Mucosa of descending colon (tissue), 3 donors: ENCODE measurements around the gene WDFY4. TPM values are rescaled to one million over a fixed set of nuclear protein-coding genes. Genes with fewer than 3 reads are reported as not detected.

Source experiments
- ATAC-seq: fragments of 200-7000 bp; cut with Tn5 transposase; one replicate; pipeline ENCODE4 v1.9.1; 2020; ENCODE audit warnings: mild to moderate bottlenecking, moderate library complexity
- DNase-seq, 3 donors: peaks; one replicate each; pipeline ENCODE4 v3.0.0-alpha.2; 2020
- H3K36me3 ChIP-seq: fragments of 200-600 bp; one replicate; pipeline ENCODE4 v1.8.0; 2021; ENCODE audit warnings: low read depth, mild to moderate bottlenecking
- H3K4me1 ChIP-seq: fragments of 200-600 bp; one replicate; pipeline ENCODE4 v1.8.0; 2021; ENCODE audit warnings: low read depth, mild to moderate bottlenecking
- H3K4me3 ChIP-seq: fragments of 200-600 bp; one replicate; pipeline ENCODE4 v1.8.0; 2021; ENCODE audit warnings: mild to moderate bottlenecking
- H3K9me3 ChIP-seq: fragments of 200-600 bp; one replicate; pipeline ENCODE4 v1.8.0; 2021; ENCODE audit warnings: mild to moderate bottlenecking
- intact Hi-C, 2 donors: fragments of 100-400 bp; cut with DNase I in 1 of 2; cut with micrococcal nuclease in 1 of 2; formaldehyde crosslinking; loops; one replicate each; pipeline versions ENCODE4 v1.11.0 to v1.11.1; 2022; cut with DNase I, micrococcal nuclease
- microRNA-seq: library from miRNA; unstranded; fragments of <30 nt; microRNA quantifications from one replicate; pipeline ENCODE4, GENCODE V29; 2019
- total RNA-seq, 3 donors: library from RNA; stranded (reverse); fragmentation: NEBNext Ultra II Directional in 2 of 3; extraction: Animal tissue kit (Norgen Biotek cat#: 25700) in 2 of 3; gene quantifications; one replicate each; pipeline versions ENCODE4 v1.2.1 to v1.2.4, GENCODE V29; 2021 to 2023
- TF ChIP-seq, protein P1 (sequence below): fragments of 200-600 bp; IDR thresholded peaks from one replicate; pipeline ENCODE4 v1.8.0; 2022; ENCODE audit warnings: antibody characterized with exemption, mild to moderate bottlenecking
- donor health status: DM: no; HTN: no; CAD: no; lungs with moderate emphysema.
- donor health status: DM: no; HTN: no; CAD: no.
- donor health status: DM: no; HTN: yes; CAD: no.

The WDFY4 gene
- total RNA-seq, 3 donors from 2014 or later = 2.1 to 3.3 (median 2.2) TPM

- no peaks in the 10 kb centered on the region for H3K4me1 ChIP-seq
Measured at GRCh38 chr10:49024484-49024883, 339.8 kb downstream of the WDFY4 start.

GRCh38 chr10:49025347-49025983 lies 340.8 kb downstream of the WDFY4 start:
- ATAC-seq = no peak
- no peaks in the 10 kb centered on the region for H3K36me3 ChIP-seq
- no peak for DNase-seq
- H3K4me1 ChIP-seq = no peaks in the 10 kb centered on the region
- TF ChIP-seq, protein P1, sequence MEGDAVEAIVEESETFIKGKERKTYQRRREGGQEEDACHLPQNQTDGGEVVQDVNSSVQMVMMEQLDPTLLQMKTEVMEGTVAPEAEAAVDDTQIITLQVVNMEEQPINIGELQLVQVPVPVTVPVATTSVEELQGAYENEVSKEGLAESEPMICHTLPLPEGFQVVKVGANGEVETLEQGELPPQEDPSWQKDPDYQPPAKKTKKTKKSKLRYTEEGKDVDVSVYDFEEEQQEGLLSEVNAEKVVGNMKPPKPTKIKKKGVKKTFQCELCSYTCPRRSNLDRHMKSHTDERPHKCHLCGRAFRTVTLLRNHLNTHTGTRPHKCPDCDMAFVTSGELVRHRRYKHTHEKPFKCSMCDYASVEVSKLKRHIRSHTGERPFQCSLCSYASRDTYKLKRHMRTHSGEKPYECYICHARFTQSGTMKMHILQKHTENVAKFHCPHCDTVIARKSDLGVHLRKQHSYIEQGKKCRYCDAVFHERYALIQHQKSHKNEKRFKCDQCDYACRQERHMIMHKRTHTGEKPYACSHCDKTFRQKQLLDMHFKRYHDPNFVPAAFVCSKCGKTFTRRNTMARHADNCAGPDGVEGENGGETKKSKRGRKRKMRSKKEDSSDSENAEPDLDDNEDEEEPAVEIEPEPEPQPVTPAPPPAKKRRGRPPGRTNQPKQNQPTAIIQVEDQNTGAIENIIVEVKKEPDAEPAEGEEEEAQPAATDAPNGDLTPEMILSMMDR = no peak
- intact Hi-C loops = no loop called here
- no peaks in the 10 kb centered on the region for H3K9me3 ChIP-seq
- H3K4me3 ChIP-seq = no peak overlapping the region

More at GRCh38 chr10:49024484-49024883, 339.8 kb downstream of the WDFY4 start:
- intact Hi-C loops = no loop called here
- TF ChIP-seq, protein P1 = no peak
- H3K9me3 ChIP-seq = no peaks in the 10 kb centered on the region
- ATAC-seq (no peak), DNase-seq (no peak)
- no peaks in the 10 kb centered on the region for H3K36me3 ChIP-seq
- no peak overlapping the region for H3K4me3 ChIP-seq

DNA sequence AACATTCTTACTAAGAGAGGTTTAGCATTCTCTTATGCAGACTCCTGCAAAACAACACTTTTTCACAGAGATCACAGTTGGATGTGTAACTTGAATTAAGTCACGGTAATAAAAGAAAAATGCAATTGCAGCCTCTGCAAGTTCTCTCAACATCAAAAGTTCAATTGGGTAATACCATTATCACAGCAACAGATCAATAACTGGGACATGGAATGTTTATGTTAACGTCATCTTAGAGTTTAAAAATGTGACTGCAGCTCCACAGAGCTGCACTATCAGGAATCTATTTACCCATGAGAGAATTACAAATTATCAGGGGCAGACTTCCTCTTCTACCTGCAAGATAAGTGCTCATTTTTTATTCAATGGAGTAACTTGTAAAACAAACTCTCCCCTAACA lies 344.0 kb downstream of the WDFY4 start:
- Histone ChIP-seq H3K9me3 (no peaks in the 10 kb centered on the region), H3K4me3 (no peak overlapping the region), H3K4me1 (no peaks in the 10 kb centered on the region), H3K36me3 (no peaks in the 10 kb centered on the region)
- TF ChIP-seq, protein P1 = no peak
- intact Hi-C loops = no loop called here
- DNase-seq (no peak), ATAC-seq (no peak)

DNA sequence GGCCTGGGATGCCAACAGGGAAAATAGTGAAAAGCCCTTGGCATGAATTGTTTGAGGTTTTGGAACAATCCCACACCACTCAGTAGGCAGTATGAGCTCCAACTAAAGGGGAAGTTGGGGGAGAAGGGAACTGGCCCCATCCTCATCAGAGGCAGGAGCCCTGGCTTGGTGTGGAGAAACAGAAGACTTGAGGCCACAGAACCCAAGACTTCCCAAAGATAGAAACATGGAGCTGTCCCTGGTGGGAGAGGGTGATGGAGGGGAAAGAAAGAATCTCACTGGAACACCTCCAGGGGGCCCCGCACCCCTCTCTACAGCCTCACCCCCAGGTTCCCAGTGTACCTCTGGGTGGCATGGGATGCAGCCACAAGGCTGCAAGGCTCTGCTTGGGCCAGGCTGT lies 345.0 kb downstream of the WDFY4 start:
- ATAC-seq = no peak
- H3K9me3 ChIP-seq = no peaks in the 10 kb centered on the region
- H3K4me3 ChIP-seq = no peak overlapping the region
- no peaks in the 10 kb centered on the region for H3K4me1 ChIP-seq
- DNase-seq = no peak
- H3K36me3 ChIP-seq = no peaks in the 10 kb centered on the region
- intact Hi-C loops = no loop called here
- TF ChIP-seq, protein P1 = no peak

Small RNA genes lying within 50 kb of the gene (microRNA-seq; reads per million reads assigned to microRNA genes)
- not detected for gene MIR4294

Other genes with a start within 250 kb of the WDFY4 start
- gene ARHGAP22, start 79.8 kb upstream of the WDFY4 start, total RNA-seq = 1 to 10 TPM in 2 of 3 donors, under 1 TPM in 1; 0.93 to 5.9 (median 1.3) TPM